T47D (cell line): Measurements from ENCODE around the gene SERHL2.
"Not testable (repeated sequence)": the region's sequence is repeated elsewhere in the genome, so short reads cannot be mapped to it uniquely, and the experiment has no call there.

ENCODE experiments used
- DNase-seq, 2 experiments: peaks; one replicate each; pipeline versions ENCODE4 v3.0.0 to v3.0.0-alpha.2; 2011 to 2012; ENCODE audit warnings: low read depth in 1 of 2, low spot score in 1 of 2
- JUND ChIP-seq: IDR thresholded peaks from 2 replicates; pipeline ENCODE4 v1.6.1; 2012; ENCODE audit warnings: low read depth
- in situ Hi-C: cut with HindIII; loops from 2 replicates; pipeline ENCODE4 v1.10.0; 2016; ENCODE audit warnings: low sequenced_read_pairs, low pct_unique_long_range_greater_than_20kb

SERHL2 gene

DNA sequence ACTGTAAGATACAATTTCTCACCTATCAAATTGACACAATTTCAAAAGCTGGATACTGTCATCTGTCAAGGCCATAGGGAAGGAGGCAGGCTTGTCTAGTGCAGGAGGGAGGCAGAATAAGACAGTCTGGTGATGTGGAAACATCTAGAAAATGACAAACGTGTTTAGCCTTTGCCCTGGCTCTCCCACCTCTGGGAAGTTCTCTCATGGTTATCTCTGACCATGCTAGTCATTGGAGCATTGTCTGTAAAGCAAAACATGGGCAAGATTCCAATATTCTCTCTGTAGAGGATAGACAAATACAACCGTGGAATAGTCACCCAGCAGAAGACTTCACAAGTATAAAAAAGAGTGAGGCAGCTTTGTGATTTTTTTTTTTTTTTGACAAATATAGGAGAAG lies 9.1 kb upstream of the SERHL2 start:
- DNase-seq = no peak
- in situ Hi-C loops = no loop called here
- no peak for TF ChIP-seq JUND

GRCh38 chr22:42547562-42547961 lies 6.2 kb upstream of the SERHL2 start:
- TF ChIP-seq JUND = no peak
- no peak for DNase-seq
- in situ Hi-C loops = no loop called here

- DNase-seq, in situ Hi-C loops: not testable (repeated sequence)
These were observed 5.6 kb upstream of the SERHL2 start for GRCh38 chr22:42548126-42548525.

GRCh38 chr22:42548597-42549330 lies 5.0 kb upstream of the SERHL2 start:
- DNase-seq = no peak
- in situ Hi-C loops = no loop called here
- no peak for TF ChIP-seq JUND

DNA sequence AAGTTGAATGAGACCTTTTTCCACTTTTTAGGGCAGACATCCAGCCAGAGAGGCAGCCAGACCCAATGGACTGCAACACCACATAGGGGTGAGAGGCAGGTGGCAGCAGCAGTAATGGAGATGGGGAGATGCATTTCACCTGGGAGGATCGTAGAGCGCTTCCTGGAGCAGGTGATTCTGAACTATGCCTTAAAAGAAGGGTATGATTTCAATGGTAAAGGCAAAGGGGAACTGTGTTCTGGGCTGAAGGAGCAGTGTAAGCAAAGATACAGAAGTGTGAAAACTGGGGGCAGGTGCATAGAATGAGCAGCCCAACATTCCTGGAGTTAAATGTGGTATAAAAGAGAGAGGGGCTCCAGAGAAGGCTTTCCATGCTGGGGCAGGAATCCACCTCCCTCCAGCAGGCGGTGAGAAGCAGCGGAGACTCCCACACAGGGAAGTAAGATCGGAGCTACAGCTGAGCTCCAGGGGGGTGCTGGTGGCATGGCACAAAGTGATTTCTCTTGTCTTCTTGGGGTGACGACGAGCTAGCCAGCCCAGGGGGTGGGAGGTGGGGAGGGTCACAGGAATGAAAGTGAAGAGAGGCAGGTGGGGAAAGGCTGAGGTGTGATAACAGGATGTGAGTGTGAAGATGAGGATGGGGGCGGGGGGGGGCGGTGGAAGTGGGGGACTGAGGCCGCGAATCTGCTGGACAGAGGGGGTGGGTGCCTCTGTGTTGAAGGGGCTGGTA lies 4.3 kb upstream of the SERHL2 start:
- no peak for TF ChIP-seq JUND
- DNase-seq = no peak
- in situ Hi-C loops = no loop called here

DNA sequence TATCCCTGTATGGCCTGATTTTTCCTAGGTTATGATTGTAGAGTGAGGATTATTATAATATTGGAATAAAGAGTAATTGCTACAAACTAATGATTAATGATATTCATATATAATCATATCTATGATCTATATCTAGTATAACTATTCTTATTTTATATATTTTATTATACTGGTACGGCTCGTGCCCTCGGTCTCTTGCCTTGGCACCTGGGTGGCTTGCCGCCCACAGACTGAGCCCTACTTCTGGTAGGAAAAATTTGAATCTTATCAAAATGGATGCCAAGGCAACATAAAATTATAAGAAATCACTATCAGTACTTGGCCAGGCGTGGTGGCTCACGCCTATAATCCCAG lies 1.5 kb upstream of the SERHL2 start:
- DNase-seq, in situ Hi-C loops: not testable (repeated sequence)

- TF ChIP-seq JUND = no peak
- DNase-seq = no peak
- in situ Hi-C loops = no loop called here
These were observed 6.6 kb downstream of the SERHL2 start for GRCh38 chr22:42560381-42560780.

- peak in 1 of 2 experiments; percentile 29 for DNase-seq
- TF ChIP-seq JUND = no peak
- in situ Hi-C loops = no loop called here
These were observed 7.0 kb downstream of the SERHL2 start for GRCh38 chr22:42560781-42561180.

- no peak for TF ChIP-seq JUND
- no peak for DNase-seq
- in situ Hi-C loops = no loop called here
These were observed 8.1 kb downstream of the SERHL2 start for GRCh38 chr22:42561856-42562255.

GRCh38 chr22:42562279-42562678 lies 8.5 kb downstream of the SERHL2 start:
- no peak for TF ChIP-seq JUND
- DNase-seq = no peak
- in situ Hi-C loops = no loop called here

- in situ Hi-C loops = no loop called here
- DNase-seq = no peak
- TF ChIP-seq JUND = no peak
These were observed 8.9 kb downstream of the SERHL2 start for GRCh38 chr22:42562684-42563083.

DNA sequence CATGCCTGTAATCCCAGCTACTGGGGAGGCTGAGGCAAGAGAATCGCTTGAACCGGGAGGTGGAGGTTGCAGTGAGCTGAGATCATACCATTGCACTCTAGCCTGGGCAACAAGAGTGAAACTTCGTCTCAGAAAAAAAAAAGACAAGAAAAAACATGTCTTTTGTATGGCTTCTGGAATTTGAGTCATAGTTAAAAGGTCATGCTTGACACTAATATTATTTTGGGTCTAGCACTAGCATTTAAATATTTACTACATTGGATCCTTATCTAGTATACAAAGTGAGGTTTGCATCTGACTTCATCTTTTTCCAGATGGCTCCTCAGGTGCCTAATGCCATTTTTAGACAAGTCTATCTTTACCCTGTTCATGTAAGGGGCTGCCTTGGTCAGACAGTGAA lies 10.2 kb downstream of the SERHL2 start:
- in situ Hi-C loops, DNase-seq: not testable (repeated sequence)

DNA sequence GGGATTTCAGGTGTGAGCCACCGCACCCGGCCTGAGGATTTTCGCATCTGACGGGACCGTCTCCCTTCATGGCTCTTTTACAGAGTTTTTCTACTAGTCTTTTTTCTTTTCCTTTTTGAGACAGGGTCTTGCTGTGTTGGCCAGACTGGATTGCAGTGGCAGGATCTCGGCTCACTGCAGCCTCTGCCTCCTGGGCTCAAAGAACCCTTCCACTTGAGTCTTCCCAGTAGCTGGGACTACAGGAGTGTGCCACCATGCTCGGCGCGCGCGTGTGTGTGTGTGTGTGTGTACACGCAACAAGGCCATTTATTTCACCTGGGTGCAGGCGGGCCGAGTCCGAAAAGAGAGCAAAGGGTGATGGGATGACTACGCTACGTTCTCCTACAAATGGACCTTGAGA lies 10.9 kb downstream of the SERHL2 start:
- in situ Hi-C loops = no loop called here
- TF ChIP-seq JUND = no peak
- no peak for DNase-seq

DNA sequence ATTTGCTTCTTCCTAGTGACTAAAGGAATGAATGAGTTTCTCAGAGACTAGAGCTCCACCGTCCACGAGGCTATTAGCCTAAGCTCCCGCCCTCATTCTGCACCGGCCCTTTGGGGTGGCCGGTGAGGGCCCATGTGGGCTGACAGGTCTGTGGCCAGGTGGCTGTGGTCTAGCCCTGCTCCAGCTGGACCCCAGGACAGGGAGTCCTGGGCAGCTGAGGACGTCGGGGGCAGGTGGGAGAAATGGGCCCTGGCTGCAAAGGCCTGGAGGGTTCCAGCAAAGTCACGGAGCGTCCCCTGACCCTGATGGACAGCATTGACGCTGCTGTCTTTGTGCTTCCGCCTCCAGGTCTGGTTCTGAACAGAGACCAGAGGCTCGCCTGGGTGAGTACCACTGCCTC lies 12.2 kb downstream of the SERHL2 start:
- in situ Hi-C loops = no loop called here
- DNase-seq = no peak
- no peak for TF ChIP-seq JUND

- DNase-seq, in situ Hi-C loops: not testable (repeated sequence)
These were observed 14.2 kb downstream of the SERHL2 start for GRCh38 chr22:42567950-42568349.

- in situ Hi-C loops, DNase-seq: not testable (repeated sequence)
These were observed 16.8 kb downstream of the SERHL2 start for GRCh38 chr22:42570580-42570979.

DNA sequence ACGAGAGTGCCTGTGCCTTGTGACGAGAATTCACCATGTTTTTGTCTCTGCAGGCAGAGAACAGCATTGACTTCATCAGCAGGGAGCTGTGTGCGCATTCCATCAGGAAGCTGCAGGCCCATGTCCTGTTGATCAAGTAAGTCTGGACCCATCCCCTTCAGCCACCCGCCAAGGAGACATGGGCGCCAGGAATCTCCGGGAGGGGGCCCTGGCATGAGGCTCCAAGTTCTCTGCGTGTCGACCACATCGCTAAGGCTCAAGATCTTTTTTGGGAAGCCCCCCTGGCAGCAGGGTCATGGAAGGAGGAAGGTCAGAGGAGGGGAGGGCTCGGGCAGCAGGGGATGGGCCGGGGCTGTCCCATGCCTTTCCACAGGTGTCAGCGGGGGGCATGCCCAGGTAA lies 17.3 kb downstream of the SERHL2 start:
- not testable (repeated sequence) for DNase-seq

DNA sequence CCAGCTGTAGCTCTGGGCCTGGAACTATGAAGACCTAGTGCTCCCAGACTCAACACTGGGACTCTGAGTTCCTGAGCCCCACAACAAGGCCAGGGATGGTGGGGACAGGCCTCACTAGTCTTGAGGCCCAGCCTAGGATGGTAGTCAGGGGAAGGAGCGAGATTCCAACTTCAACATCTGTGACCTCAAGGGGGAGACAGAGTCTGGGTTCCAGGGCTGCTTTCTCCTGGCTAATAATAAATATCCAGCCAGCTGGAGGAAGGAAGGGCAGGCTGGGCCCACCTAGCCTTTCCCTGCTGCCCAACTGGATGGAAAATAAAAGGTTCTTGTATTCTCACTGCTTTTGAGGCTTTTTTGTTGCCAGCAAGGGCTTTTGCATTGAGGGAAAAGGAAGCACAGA lies 20.3 kb downstream of the SERHL2 start:
- in situ Hi-C loops, DNase-seq: not testable (repeated sequence)

More for the DNA sequence above, 17.3 kb downstream of the SERHL2 start:
- in situ Hi-C loops = not testable (repeated sequence)
